ENCODE measurements around the gene MPP3.
A peak's percentile ranks its signal among the peaks of the same experiment; 100 is the strongest.

The MPP3 gene

DNA sequence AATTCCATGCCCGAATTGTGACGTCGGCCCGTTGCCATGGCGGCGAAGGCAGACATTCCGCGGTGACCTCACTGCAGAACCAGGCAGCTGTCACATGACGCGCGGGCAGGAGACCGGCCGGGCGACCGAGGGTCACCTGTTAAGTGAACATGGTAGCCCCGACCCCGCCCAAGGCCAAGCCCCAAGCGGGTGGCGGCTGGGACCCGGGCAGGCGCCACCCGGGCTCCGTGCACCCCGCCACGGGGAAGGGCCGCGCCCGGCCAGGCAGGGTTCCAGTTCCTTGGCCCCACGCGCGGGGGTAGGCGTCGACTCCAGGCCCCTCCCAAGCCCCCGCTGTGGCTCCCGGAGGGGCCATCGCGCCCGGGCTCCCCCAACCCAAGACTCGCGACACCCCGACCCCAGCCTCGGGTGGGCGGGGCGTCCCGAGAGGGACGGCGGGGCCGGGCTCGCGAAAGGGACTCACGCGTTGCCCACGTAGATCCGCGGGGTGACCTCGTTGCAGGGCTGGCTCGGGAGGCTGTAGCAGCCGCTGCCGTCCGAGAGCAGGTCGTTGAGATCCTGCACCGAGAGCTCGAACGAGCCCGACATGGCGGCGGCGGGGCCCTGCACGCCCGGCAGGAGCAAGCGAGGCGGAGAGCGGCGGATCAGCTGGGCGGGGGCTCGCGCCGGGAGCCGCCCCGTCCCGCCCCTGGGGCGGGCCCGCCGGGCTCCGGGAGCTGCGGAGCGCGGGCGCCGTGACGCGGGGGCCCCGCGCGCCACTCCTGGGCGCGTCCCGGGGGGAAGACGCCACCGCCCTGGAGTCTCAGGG is 54.4 kb downstream of the MPP3 start, which contains the start of gene DUSP3 (continued):
- TF ChIP-seq PATZ1 (tag by site-specific recombination; IDR thresholded peaks at IDR 0.05) (peak; percentile 65), ZNF513 (tag by site-specific recombination; IDR thresholded peaks at IDR 0.05) (no peak), ZNF335 (tag by site-specific recombination; conservative IDR thresholded peaks at IDR 0.05) (peak; percentile 18), ZBTB21 (tag by site-specific recombination; IDR thresholded peaks at IDR 0.05) (peak; percentile 94; the same call in 1 of the 2 replicates), ZNF701 (tag by site-specific recombination; IDR thresholded peaks at IDR 0.05) (no peak), PRDM10 (tag by site-specific recombination; IDR thresholded peaks at IDR 0.05) (peak; percentile 79), ZNF777 (tag by site-specific recombination; IDR thresholded peaks at IDR 0.05; ENCODE audit: borderline replicate concordance) (no peak), OVOL3 (tag by site-specific recombination; IDR thresholded peaks at IDR 0.05) (no peak), ZNF792 (tag by site-specific recombination; IDR thresholded peaks at IDR 0.05) (no peak), KLF7 (tag by site-specific recombination; IDR thresholded peaks at IDR 0.05; ENCODE audit: borderline replicate concordance) (0 out of 2 replicates have a peak, but pooled peaks have one; percentile 14), TSHZ1 (tag by site-specific recombination; IDR thresholded peaks at IDR 0.05; ENCODE audit: borderline replicate concordance) (no peak), ZFP41 (tag by site-specific recombination; IDR thresholded peaks at IDR 0.05; ENCODE audit: borderline replicate concordance) (no peak), IKZF3 (tag by site-specific recombination; IDR thresholded peaks at IDR 0.05) (peak; percentile 86), ZBTB17 (tag by site-specific recombination; IDR thresholded peaks at IDR 0.05) (peak; percentile 28; the same call in 1 of the 2 replicates), ZNF223 (tag by site-specific recombination; IDR thresholded peaks at IDR 0.05) (no peak), SCRT1 (tag by site-specific recombination; IDR thresholded peaks at IDR 0.05; ENCODE audit: borderline replicate concordance) (no peak), ZSCAN16 (tag by site-specific recombination; IDR thresholded peaks at IDR 0.05) (no peak), ZEB2 (tag by site-specific recombination; IDR thresholded peaks at IDR 0.05) (peak; percentile 86; the same call in 1 of the 2 replicates), ZNF146 (tag by site-specific recombination; IDR thresholded peaks at IDR 0.05) (no peak), ZNF16 (tag by site-specific recombination; IDR thresholded peaks at IDR 0.05; ENCODE audit: low read depth) (no peak), ZNF596 (tag by site-specific recombination; IDR thresholded peaks at IDR 0.05) (no peak), YY2 (tag by site-specific recombination; IDR thresholded peaks at IDR 0.05) (no peak; the same call in 1 of the 2 replicates), ZNF121 (tag by site-specific recombination; IDR thresholded peaks at IDR 0.05) (no peak)
- TF ChIP-seq, protein P1, sequence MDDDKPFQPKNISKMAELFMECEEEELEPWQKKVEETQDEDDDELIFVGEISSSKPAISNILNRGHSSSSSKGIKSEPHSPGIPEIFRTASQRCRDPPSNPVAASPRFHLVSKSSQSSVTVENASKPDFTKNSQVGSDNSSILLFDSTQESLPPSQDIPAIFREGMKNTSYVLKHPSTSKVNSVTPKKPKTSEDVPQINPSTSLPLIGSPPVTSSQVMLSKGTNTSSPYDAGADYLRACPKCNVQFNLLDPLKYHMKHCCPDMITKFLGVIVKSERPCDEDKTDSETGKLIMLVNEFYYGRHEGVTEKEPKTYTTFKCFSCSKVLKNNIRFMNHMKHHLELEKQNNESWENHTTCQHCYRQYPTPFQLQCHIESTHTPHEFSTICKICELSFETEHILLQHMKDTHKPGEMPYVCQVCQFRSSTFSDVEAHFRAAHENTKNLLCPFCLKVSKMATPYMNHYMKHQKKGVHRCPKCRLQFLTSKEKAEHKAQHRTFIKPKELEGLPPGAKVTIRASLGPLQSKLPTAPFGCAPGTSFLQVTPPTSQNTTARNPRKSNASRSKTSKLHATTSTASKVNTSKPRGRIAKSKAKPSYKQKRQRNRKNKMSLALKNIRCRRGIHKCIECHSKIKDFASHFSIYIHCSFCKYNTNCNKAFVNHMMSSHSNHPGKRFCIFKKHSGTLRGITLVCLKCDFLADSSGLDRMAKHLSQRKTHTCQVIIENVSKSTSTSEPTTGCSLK (tag by site-specific recombination; IDR thresholded peaks at IDR 0.05) = no peak
- TF ChIP-seq, protein P2, sequence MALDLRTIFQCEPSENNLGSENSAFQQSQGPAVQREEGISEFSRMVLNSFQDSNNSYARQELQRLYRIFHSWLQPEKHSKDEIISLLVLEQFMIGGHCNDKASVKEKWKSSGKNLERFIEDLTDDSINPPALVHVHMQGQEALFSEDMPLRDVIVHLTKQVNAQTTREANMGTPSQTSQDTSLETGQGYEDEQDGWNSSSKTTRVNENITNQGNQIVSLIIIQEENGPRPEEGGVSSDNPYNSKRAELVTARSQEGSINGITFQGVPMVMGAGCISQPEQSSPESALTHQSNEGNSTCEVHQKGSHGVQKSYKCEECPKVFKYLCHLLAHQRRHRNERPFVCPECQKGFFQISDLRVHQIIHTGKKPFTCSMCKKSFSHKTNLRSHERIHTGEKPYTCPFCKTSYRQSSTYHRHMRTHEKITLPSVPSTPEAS (tag by site-specific recombination; IDR thresholded peaks at IDR 0.05) = no peak
